Occipital lobe (tissue), 2 donors: ENCODE results near the gene CRYBG1. TPM values are rescaled to one million over a fixed set of nuclear protein-coding genes. Genes with fewer than 3 reads are reported as not detected.

Experiments used
- DNase-seq: peaks from one replicate; lab custom pipeline; 2025; lab: John Stamatoyannopoulos, UW
- total RNA-seq: library from RNA; depleted of rRNA; stranded (reverse); fragments of >200 nt; gene quantifications from one replicate; pipeline ENCODE4 v1.2.3, GENCODE V29; 2014

CRYBG1 gene
- total RNA-seq, 1 donor from 2014 or later, result 0.31 TPM

DNA sequence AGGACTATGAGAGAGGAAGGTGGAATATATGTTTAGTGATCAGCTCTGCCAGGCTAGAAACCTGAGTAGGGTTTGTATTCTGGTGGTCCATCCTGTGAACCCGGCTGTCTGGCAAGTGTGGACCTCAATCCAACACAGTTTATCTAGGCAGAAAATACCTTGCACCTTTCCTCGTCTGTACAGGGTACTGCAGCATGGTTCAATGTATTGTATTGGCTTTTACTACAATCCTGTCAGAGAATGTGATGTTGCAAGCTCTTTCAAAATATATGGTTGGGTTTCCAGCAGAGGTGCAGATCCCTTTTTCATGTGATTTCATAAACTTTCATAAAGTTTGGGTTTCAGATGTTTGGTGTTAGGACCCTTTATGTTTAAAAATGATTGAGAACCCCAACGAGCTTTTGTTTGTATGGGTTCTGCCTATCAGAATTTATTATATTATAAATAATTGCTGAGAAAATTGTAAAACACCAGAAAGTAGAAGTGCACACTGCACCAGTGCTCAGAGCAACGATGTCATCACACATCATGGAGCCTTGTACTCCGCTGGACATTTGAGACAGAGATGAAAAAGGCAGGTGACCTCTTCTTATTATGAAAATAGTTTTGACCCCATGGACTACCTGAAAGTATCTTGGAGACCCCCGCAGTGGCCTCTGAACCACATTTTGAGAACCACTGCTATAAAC lies 162.2 kb downstream of the CRYBG1 start:
- DNase-seq, result no peak

DNA sequence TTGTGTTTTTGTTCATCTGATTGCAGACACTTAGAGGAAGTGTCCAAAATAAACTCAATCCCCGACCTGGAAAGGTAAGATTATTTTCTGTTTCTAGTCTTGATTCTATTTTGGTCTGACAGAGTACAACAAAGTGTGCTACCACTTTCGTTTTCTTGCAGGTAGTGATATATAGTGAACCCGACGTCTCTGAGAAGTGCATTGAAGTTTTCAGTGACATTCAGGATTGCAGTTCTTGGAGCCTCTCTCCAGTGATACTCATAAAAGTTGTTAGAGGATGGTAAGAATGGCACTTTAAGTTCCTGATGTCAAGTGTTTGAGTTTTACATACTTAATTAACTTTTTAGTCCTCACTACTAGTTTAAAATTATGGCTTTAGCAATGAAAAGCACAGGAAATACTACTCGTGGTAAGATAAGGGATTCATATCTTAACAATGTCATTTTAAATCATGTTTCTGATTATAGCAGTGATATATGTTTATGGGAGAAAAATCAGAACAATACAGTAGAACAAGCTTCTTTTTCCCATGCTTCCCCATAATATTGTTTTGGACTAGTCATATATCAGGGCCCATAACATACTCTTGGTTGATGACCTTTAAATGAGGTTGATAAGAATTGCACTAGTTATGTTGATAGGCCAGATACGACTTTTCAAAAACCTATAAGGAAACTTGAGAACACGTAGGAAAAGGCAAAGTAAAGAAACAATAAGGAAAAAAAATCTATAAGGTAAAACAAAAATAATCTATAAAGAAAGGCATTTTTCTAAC lies 164.8 kb downstream of the CRYBG1 start:
- no peak for DNase-seq

DNA sequence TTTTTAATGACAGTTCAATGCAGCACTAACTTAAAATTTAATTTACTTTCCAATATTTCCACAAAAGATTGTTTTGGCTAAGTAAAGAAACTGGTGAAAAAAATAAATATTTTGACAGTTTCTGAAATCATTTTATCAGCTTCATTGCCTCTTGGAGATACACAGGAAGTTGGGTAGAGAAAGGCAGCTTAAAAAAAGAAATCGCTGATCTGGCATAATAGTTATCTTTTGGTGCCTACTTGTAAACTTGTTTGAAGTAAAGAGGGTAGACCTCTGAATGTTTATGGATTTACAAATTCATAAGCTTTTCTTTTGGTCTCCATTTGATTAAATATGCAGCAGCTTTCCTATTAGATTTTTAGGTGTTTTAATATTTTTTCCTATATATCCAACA lies 165.4 kb downstream of the CRYBG1 start:
- no peak for DNase-seq

DNA sequence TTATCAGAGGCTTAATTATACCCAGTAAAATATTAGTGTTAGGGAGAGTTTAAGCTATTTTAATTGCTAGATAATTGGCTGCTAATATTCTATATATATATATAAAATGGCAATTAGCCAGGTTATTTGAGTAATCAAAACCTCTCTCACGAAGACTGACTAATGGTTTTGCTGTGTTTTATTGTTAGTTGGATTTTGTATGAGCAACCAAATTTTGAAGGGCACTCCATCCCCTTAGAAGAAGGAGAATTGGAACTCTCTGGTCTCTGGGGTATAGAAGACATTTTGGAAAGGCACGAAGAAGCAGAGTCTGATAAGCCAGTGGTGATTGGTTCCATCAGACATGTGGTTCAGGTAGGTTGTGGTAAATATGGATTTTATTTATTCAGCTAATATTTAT lies 166.6 kb downstream of the CRYBG1 start:
- DNase-seq, result no peak

DNA sequence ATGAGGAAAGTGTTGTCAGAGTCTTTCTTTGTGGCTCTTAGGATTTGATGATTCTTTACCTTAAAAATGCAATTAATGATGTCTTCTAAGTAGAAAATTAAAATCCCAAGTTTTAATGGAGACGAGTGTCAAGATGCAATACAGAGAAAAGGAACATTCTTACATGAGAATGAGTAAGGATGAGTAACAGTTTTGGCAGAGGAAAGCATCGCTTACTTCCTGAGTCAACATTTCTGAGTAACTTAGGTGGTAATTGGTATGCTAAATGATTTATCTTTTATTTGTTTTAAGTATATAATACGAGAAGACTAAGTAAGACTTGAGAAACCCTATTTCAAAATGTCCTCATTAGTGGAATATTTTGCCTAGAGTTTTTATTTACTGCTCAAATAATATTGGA lies 167.5 kb downstream of the CRYBG1 start:
- DNase-seq, result no peak

DNA sequence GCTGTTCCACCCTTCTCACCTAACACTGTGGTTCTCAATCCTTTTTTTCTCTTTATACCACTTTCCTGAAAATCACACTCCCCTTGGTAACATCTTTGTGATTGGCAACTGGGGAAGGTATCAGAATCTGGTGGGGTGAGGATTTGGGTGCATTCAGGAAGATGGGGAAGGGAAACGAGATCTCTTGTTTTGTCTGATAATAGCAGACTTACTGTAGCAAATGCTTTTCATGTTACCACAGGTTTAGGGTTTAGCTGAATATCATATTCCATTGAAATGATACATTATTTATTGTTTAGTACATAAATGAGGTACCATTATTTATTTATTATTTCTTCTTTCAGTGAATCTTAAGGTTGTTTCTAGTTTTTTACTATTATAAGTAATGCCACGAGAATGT lies 168.0 kb downstream of the CRYBG1 start:
- no peak for DNase-seq

DNA sequence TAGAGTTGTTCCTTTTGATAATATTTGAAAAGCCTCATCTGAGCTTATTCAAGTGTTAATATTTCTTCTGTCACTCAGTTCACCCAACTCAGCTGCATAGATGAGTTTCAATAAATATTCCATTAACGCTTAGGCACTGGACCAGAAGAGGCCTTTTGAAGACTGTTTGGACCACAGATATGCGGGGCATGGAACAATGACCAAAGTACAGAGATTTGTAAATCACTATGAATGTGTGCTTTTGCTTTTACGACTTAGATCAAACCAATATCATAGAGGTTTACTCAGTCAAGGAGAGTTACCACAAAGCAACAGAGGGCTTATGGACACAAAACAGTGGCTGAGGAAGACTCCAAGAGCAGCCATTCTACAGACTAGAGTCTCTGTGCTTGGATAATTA lies 168.9 kb downstream of the CRYBG1 start:
- no peak for DNase-seq

DNA sequence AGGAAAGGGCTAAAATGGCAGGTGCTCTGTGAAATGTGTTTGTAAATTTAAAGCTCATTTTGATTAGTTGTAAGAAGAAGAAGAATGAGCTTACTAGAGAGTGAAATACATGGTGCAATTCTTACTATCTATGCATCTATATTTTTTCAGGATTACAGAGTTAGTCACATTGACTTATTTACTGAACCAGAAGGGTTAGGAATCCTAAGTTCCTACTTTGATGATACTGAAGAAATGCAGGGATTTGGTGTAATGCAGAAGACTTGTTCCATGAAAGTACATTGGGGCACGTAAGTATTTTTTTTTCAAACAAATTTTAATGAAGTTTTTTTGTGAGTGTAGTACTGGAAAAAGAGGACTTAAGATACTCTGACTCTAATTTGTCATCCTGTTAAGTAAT lies 169.5 kb downstream of the CRYBG1 start:
- DNase-seq, result no peak

DNA sequence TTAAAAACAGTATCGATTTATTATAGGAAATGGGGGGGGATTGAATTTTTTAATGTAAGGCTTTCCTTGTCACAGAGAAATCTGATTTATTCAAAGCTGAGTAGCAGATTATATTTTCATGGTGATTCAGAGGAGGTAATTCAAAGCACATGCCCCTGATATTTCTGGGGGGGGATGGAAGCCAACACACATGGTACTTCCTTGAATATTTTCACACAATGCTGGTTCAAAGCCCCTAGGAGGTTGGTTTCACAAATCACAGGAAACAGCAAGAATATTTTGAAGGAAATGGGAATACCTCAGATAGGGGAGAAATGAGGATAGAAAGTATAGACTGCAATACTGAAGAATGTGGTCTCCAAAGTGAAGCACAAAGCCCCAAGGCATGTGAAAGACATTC lies 170.0 kb downstream of the CRYBG1 start:
- DNase-seq, result no peak

DNA sequence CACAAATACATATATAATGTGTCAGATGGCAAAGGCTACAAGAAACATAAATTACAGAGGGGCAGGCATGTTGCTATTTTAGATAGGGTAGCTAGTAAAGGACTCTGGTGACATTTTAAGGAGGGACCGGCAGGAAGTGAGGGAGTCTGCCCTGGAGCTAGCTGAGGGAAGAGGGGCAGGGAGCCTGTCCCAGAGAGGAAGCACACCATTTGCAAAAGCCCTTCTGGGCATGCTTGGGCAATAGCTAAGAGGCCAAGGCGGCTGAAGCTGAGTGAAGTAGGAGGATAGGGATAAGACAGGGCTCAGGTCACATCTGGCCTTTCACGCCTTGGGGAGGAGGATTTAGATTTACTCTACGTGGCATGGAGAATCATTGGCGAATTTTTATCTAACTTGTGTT lies 172.5 kb downstream of the CRYBG1 start:
- DNase-seq, result no peak

DNA sequence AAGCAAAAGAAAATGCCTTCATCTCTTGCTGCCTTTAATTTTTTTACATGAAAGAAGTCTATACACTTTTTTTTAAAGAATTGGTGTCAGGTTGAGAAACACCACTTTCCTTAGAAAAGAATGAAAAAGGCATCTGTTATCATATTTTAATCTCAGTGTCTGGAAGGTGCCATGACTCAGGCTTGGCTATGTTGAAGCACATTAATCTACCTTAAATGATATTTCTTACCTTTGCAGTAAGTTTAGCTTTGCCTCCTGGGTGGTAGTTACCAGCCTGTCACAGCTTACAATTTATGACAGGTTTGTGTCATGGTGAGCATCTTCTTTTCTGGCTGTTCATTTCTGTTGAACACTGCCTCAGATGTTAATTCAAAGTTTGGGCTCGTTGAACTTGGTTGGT lies 173.5 kb downstream of the CRYBG1 start:
- no peak for DNase-seq

DNA sequence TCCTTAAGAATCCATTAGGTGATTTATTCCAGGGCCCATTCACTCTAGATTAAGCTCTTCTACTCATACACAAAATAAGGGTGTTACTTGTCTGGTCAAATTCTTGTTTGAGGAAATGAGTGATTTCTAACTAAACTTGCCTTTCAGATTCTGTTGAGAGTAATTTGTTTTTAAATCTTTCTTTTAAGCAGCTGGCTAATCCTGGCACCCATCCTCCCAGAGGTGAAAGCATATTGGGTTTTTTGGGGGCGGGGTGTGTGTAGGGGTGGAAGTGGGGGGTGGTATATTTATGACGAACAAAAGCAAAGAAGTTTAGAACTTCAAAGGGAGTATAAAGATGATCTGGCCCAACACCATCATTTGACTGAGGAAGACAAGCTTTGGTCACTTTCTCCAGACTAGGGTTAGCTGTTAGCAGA lies 174.1 kb downstream of the CRYBG1 start:
- no peak for DNase-seq

DNA sequence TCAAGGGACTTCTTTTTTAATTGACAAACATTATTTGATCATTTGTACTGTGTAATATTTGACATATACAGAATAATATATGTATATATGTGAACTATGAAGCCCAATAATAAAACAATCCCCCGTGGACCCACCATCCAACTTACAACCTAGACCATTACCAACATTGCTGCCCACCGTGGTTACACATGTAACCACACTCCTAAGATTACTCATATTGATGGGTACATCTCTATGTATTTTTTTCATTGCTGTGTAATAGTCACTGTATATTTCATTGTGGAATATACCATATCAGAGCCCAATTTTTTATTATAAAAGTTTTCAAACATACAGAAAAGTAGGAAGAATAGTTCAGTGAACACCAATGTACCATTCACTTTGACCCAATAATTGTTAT lies 174.5 kb downstream of the CRYBG1 start:
- no peak for DNase-seq

DNA sequence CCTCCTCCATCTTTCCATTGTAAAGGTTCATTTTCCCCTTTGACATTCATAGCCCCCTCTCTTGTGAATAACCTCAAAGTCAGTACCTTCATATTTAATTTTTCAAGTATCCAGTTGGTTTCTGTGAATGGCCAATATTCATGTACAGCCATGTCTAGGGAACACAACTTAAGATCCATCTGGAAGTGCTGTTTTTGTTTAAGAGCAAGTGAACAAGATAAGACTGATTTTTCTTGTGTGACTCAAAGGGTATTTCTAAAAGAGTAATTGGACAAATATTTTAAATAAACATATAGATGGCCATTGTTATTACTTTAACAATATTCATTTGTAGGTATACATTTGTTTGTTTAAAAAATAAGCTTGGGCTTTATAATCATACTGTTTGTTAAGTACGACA lies 175.8 kb downstream of the CRYBG1 start:
- no peak for DNase-seq

DNA sequence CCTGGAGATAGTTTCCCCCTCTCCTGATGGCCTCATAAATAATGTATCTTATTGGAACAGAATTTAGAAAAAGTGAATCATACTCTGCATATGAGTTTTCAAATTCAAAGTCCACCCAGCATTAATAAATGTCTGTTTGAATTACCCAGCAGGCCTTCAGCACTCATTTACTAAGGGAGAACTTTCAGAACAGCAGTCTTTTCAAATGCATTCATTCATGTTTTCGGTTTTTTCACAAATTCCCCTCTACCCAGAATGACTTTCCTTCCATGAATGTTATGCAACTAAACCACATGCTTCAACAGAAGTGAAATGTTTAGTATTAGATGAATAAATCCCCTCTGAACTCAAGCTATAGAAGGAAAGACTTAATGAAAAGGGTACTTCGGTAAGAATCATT lies 176.3 kb downstream of the CRYBG1 start:
- no peak for DNase-seq

DNA sequence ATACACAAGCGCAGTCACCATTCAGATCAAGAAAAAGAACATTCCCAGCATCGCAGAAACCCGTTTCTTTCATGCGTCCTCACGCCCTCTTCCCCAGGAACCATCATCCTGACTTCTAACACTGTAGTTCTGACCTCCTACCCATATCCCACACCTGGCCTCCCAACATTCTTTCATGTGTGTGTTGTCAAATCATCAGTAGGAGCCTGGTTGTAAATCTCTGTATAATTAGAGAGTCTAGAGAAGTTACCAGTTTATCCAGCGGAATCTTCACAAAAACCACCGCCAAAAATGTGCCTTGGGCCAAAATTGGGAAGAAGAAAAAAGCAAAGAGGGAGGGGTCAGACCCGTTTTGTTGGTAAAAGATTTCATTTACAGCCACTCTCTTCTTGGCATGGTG lies 177.1 kb downstream of the CRYBG1 start:
- DNase-seq, result no peak

DNA sequence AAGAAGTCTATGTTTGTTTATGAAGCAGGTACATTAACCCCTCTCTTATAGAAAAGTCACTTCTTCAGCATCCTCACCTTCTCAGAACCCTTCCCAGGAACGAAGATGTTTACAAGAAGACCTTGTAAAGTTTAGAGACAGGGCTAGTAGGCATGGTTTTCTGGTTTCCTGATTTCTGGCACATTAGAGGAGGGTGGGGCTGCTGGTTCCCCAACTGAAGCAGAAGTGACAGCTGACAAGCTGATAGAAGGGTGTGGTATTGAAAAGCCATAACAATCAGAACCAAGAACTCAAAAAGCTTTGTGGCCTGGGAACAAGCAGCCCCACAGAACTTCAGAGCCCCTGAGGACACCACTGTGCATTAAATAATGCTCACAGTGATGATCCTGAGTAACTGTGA lies 177.6 kb downstream of the CRYBG1 start:
- no peak for DNase-seq

DNA sequence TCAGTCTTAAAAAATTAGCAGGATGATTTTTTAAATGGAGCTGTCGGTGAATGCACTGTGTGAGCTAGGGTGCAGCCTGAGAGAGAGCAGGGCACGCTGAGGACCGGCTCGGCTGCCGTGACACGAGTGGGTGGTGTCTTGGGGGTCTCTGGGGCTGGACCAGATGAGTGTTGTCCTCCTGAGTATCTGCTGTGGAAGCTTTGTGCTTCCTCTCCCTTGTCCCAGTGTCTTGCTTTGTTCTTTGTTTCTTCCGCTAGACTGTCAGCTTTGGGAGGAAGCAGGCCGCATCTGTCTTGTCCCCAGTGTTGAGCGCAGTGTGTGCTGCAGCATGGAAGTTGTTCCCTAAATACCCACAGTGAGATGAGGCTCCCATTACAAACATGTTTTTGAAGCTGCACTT lies 179.4 kb downstream of the CRYBG1 start:
- DNase-seq, result no peak

DNA sequence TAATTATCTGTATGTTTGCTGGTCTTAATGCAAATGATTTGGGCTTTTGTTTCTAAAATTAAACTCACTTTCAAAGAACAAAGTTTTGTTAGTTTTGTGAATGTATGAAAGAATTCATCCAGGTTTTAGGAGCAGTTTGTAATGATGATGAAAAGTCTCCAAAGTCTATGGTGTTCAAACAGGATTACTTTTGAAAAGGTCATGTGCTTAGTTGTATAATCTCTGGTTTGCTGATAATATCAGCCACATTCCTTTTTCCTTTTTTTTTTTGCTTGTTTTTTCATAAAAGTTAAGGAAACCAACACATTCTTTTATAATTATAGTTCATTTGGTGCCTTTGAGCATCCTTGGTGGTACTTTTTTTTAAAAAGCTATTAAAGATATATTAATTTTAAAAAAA lies 179.9 kb downstream of the CRYBG1 start:
- no peak for DNase-seq

DNA sequence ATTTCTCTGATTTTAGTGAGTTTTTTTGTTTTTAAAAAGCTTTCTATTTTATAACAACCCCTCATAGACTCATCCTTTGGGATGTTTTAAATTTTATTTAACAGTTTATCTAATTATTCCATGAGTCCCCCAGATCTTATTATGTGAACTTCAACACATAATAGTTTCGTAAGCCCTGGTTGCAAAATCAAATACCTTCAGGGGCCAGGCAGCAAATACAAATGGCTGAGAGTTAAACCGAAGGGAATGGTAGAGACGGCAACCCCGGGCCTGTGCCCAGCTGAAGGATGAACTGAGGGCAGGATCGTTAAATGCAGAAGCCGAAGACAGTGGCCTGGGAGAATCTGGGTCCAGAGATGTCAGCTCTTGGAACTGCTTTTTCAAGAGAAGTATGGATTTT lies 180.4 kb downstream of the CRYBG1 start:
- DNase-seq, result no peak

DNA sequence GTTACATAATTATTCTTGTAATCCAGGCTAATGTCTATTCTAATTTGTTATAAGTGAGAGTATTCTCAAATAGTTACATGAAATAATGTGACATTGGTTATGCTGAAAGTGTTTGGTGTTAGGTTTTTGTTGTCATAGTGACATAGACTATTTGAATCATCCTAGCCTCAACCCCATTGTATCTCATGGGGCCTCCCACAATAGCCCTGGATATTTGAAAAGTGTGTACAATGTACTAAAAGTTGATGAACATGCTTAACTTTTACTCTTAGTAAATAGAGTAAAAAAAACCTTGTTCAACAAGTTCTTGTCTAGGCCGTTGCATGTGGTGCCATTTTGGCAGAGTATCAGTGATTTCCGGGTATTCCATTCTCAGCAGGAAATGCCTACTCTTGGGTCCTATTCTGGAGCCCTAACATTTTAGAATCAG lies 185.8 kb downstream of the CRYBG1 start:
- DNase-seq, result no peak

DNA sequence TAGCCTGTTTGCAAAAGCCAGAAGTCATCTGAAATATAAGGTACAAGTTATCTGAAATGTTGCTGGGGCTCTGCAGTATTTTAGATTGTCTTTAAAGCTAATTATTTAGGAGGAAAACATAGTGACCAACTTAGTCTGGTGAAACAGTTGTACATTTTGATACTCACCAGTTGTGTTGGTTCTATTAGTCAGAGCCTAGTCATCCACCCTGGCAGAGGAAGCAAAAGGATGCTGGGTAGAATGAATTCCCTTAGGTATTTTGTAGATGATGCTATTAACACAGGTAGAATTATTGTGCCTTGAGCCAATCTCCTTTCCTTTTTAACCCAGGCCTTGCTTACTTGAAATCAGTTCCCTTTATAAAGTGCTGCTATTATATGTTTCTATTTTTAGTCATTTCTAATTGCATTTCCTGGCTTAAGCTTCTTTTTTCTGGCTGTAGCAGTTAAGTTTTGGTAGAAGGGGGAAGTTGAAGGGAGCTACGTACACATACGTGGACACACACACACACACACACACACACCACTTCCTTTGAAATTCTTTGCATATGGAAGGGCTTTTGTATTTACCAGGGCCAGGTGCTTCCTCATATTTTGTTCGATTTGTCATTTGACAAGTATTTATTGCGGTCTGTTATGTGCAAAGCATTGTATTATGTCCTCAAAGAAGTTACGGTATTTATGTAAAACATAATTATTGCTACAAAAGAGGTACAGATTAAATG lies 186.3 kb downstream of the CRYBG1 start:
- DNase-seq, result no peak
